HepG2 (cell line): ENCODE measurements around the gene MED12L. TPM values are rescaled to one million over a fixed set of nuclear protein-coding genes. Genes with fewer than 3 reads are reported as not detected.

Source experiments
- CBX2 ChIP-seq, 2 experiments: fragments of 200-600 bp in 1 of 2; sonication (generic); formaldehyde crosslinking in 1 of 2; IDR thresholded peaks; 2 replicates each; pipeline versions ENCODE4 v1.7.0 to v1.8.1; 2018 to 2022; ENCODE audit warnings: low read depth in 2 of 2, low read length in 1 of 2, mild to moderate bottlenecking in 1 of 2, missing genetic modification reagents in 1 of 2
- E2F1 ChIP-seq: sonication (generic); formaldehyde crosslinking; IDR thresholded peaks from 2 replicates; pipeline ENCODE4 v1.5.0; 2020; ENCODE audit warnings: missing genetic modification reagents
- FOXA1 ChIP-seq, 2 experiments: fragments of 450-650 bp in 1 of 2; sonication (generic) in 1 of 2; formaldehyde crosslinking in 1 of 2; IDR thresholded peaks; 2 replicates each; pipeline versions ENCODE4 v1.4.0 to v1.6.1; 2016 to 2020; ENCODE audit warnings: missing genetic modification reagents in 1 of 2
- GATAD2A ChIP-seq: IDR thresholded peaks from 2 replicates; pipeline ENCODE4 v1.6.1; 2016
- MEIS1 ChIP-seq: sonication (generic); formaldehyde crosslinking; IDR thresholded peaks from 2 replicates; pipeline ENCODE4 v1.9.0; 2021; ENCODE audit warnings: mild to moderate bottlenecking, missing genetic modification reagents, moderate library complexity, borderline replicate concordance
- NBN ChIP-seq: fragments of 450-650 bp; conservative IDR thresholded peaks from 2 replicates; pipeline ENCODE4 v1.6.1; 2017
- PAF1 ChIP-seq: IDR thresholded peaks from 2 replicates; pipeline ENCODE4 v1.6.1; 2016; ENCODE audit warnings: missing genetic modification reagents, missing compliant biosample characterization
- POLR2AphosphoS2 ChIP-seq: IDR thresholded peaks from 2 replicates; pipeline ENCODE4 v1.6.1; 2011; ENCODE audit warnings: low read depth, low read length, improper control_type of control experiment
- TBX2 ChIP-seq: sonication (generic); formaldehyde crosslinking; IDR thresholded peaks from 2 replicates; pipeline ENCODE4 v1.5.0; 2020; ENCODE audit warnings: missing genetic modification reagents, mild to moderate bottlenecking, borderline replicate concordance
- TCF7 ChIP-seq: sonication (generic); IDR thresholded peaks from 2 replicates; pipeline ENCODE4 v1.6.1; 2016; ENCODE audit warnings: antibody characterized with exemption, low read depth
- TEAD2 ChIP-seq: sonication (generic); formaldehyde crosslinking; IDR thresholded peaks from 2 replicates; pipeline ENCODE4 v1.9.0; 2021; ENCODE audit warnings: missing genetic modification reagents
- ZNF101 ChIP-seq: sonication (generic); formaldehyde crosslinking; IDR thresholded peaks from 2 replicates; pipeline ENCODE4 v1.4.0; 2020; ENCODE audit warnings: mild to moderate bottlenecking, low read depth, missing genetic modification reagents, borderline replicate concordance
- ZNF564 ChIP-seq: sonication (generic); formaldehyde crosslinking; IDR thresholded peaks from 2 replicates; pipeline ENCODE4 v1.8.1; 2023; ENCODE audit warnings: mild to moderate bottlenecking, missing genetic modification reagents
- ZNF773 ChIP-seq: sonication (generic); formaldehyde crosslinking; IDR thresholded peaks from 2 replicates; pipeline ENCODE4 v1.4.0; 2020; ENCODE audit warnings: missing genetic modification reagents, borderline replicate concordance
- polyA plus RNA-seq, 8 experiments: library from polyadenylated mRNA; depleted of rRNA in 3 of 8; stranded (reverse) in 7 of 8; unstranded in 1 of 8; fragments of >200 nt; fragmentation: Illumina TruSeq in 4 of 8; extraction: Trizol in 4 of 8; gene quantifications; 2 replicates each; pipeline versions ENCODE4 v1.2.1 to v1.2.3, GENCODE V29; 2011 to 2016; ENCODE audit warnings: low read depth in 4 of 8, missing spikeins in 1 of 8, mixed read lengths in 1 of 8; ENCODE audit not compliant: insufficient read depth in 1 of 8
- total RNA-seq, 5 experiments: library from RNA; depleted of rRNA; stranded (reverse); fragments of >200 nt; fragmentation: Illumina TruSeq; extraction: Trizol; gene quantifications; 2 replicates each; pipeline ENCODE4 v1.2.3, GENCODE V29; 2016; ENCODE audit warnings: low read depth in 1 of 5
- TF ChIP-seq, protein P1 (sequence below): sonication (generic); formaldehyde crosslinking; IDR thresholded peaks from 2 replicates; pipeline ENCODE4 v1.9.0; 2021; ENCODE audit warnings: missing genetic modification reagents, mild to moderate bottlenecking, borderline replicate concordance
- TF ChIP-seq, protein P2 (sequence below): sonication (generic); formaldehyde crosslinking; IDR thresholded peaks from 2 replicates; pipeline ENCODE4 v1.9.0; 2021; ENCODE audit warnings: missing genetic modification reagents, borderline replicate concordance
- TF ChIP-seq, protein P3 (sequence below): sonication (generic); formaldehyde crosslinking; IDR thresholded peaks from 2 replicates; pipeline ENCODE4 v1.8.0; 2022; ENCODE audit warnings: missing genetic modification reagents, mild to moderate bottlenecking, inconsistent platforms, borderline replicate concordance
- TF ChIP-seq, protein P4 (sequence below): sonication (generic); formaldehyde crosslinking; IDR thresholded peaks from 2 replicates; pipeline ENCODE4 v1.4.0; 2020; ENCODE audit warnings: mild to moderate bottlenecking, low read depth, missing genetic modification reagents
- TF ChIP-seq, protein P5 (sequence below): sonication (generic); formaldehyde crosslinking; IDR thresholded peaks from 2 replicates; pipeline ENCODE4 v1.4.0; 2020; ENCODE audit warnings: missing genetic modification reagents
- TF ChIP-seq, protein P6 (sequence below): sonication (generic); formaldehyde crosslinking; IDR thresholded peaks from 2 replicates; pipeline ENCODE4 v1.4.0; 2020; ENCODE audit warnings: missing genetic modification reagents

MED12L gene
- total and polyA plus RNA-seq, 2 of the 13 experiments (the other 11 are each of a cell fraction or from before 2014, with no cell fraction given), result 0.07 to 0.64 TPM

DNA sequence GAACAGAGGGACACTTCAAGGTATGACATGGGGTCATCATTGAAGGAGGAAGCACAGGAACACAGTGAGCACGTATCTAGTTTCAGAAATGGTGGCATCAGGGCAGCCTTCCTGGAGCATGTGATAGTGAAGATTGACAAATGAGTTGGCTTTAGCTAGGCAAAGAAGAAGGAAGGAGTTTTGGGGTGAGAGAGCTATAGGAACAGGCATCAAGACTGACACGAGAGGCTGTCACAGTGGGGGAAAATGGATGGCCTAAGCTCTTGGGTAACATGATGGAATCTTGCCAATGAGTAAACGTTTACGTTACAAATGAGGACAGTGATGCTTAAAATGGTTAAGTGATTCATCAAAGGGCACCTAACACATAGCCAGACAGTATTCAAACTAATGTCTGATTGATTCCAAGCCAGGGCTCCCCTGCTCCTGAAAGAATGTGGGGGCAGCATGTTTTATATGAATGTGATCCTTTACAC, 140.7 kb downstream of the MED12L start (continued):
- TF ChIP-seq, protein P1, sequence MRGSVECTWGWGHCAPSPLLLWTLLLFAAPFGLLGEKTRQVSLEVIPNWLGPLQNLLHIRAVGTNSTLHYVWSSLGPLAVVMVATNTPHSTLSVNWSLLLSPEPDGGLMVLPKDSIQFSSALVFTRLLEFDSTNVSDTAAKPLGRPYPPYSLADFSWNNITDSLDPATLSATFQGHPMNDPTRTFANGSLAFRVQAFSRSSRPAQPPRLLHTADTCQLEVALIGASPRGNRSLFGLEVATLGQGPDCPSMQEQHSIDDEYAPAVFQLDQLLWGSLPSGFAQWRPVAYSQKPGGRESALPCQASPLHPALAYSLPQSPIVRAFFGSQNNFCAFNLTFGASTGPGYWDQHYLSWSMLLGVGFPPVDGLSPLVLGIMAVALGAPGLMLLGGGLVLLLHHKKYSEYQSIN (CRISPR knock-in tag), result no peak
- no peak for TF ChIP-seq ZNF773
- no peak for TF ChIP-seq CBX2 (IDR thresholded peaks at IDR 0.05; ENCODE audit: low read depth, low read length)
- no peak for TF ChIP-seq CBX2 (CRISPR knock-in tag; IDR thresholded peaks at IDR 0.05; ENCODE audit: low read depth)
- no peak for TF ChIP-seq ZNF101 (CRISPR knock-in tag)
- TF ChIP-seq, protein P2, sequence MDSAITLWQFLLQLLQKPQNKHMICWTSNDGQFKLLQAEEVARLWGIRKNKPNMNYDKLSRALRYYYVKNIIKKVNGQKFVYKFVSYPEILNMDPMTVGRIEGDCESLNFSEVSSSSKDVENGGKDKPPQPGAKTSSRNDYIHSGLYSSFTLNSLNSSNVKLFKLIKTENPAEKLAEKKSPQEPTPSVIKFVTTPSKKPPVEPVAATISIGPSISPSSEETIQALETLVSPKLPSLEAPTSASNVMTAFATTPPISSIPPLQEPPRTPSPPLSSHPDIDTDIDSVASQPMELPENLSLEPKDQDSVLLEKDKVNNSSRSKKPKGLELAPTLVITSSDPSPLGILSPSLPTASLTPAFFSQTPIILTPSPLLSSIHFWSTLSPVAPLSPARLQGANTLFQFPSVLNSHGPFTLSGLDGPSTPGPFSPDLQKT (CRISPR knock-in tag), result no peak
- TF ChIP-seq, protein P3, sequence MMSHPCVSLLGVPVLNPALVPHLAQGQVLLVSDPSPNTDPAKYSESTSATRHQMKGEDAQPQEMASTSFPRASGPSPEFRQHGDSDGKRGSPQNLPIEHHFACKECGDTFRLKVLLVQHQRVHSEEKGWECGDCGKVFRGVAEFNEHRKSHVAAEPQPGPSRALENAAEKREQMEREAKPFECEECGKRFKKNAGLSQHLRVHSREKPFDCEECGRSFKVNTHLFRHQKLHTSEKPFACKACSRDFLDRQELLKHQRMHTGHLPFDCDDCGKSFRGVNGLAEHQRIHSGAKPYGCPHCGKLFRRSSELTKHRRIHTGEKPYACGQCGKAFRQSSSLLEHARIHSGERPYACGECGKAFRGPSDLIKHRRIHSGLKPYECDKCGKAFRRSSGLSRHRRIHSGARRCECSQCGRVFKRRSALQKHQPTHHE, result no peak
- TF ChIP-seq, protein P4, sequence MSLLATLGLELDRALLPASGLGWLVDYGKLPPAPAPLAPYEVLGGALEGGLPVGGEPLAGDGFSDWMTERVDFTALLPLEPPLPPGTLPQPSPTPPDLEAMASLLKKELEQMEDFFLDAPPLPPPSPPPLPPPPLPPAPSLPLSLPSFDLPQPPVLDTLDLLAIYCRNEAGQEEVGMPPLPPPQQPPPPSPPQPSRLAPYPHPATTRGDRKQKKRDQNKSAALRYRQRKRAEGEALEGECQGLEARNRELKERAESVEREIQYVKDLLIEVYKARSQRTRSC (CRISPR knock-in tag), result no peak
- no peak for TF ChIP-seq E2F1 (CRISPR knock-in tag)
- no peak for TF ChIP-seq TEAD2 (CRISPR knock-in tag)
- no peak for TF ChIP-seq POLR2AphosphoS2
- peak; percentile 22; the same call in 1 of the 2 replicates for TF ChIP-seq TCF7
- no peak for TF ChIP-seq PAF1 (CRISPR knock-in tag)
- TF ChIP-seq MEIS1 (CRISPR knock-in tag), result peak; percentile 35; the same call in 1 of the 2 replicates
- TF ChIP-seq, protein P5, sequence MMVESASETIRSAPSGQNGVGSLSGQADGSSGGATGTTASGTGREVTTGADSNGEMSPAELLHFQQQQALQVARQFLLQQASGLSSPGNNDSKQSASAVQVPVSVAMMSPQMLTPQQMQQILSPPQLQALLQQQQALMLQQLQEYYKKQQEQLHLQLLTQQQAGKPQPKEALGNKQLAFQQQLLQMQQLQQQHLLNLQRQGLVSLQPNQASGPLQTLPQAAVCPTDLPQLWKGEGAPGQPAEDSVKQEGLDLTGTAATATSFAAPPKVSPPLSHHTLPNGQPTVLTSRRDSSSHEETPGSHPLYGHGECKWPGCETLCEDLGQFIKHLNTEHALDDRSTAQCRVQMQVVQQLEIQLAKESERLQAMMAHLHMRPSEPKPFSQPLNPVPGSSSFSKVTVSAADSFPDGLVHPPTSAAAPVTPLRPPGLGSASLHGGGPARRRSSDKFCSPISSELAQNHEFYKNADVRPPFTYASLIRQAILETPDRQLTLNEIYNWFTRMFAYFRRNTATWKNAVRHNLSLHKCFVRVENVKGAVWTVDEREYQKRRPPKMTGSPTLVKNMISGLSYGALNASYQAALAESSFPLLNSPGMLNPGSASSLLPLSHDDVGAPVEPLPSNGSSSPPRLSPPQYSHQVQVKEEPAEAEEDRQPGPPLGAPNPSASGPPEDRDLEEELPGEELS (CRISPR knock-in tag), result peak; percentile 48; the same call in 1 of the 2 replicates
- TF ChIP-seq, protein P6, sequence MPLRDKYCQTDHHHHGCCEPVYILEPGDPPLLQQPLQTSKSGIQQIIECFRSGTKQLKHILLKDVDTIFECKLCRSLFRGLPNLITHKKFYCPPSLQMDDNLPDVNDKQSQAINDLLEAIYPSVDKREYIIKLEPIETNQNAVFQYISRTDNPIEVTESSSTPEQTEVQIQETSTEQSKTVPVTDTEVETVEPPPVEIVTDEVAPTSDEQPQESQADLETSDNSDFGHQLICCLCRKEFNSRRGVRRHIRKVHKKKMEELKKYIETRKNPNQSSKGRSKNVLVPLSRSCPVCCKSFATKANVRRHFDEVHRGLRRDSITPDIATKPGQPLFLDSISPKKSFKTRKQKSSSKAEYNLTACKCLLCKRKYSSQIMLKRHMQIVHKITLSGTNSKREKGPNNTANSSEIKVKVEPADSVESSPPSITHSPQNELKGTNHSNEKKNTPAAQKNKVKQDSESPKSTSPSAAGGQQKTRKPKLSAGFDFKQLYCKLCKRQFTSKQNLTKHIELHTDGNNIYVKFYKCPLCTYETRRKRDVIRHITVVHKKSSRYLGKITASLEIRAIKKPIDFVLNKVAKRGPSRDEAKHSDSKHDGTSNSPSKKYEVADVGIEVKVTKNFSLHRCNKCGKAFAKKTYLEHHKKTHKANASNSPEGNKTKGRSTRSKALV (CRISPR knock-in tag), result no peak
- no peak for TF ChIP-seq FOXA1 (IDR thresholded peaks at IDR 0.05)
- peak; percentile 6; the same call in 1 of the 2 replicates for TF ChIP-seq FOXA1 (CRISPR knock-in tag; IDR thresholded peaks at IDR 0.05)
- no peak for TF ChIP-seq ZNF564 (CRISPR knock-in tag)
- TF ChIP-seq TBX2, result peak; percentile 74
- TF ChIP-seq GATAD2A, result 0 out of 2 replicates have a peak, but pooled peaks have one; percentile 18
- TF ChIP-seq NBN, result no peak
